ENCODE data around the gene TRAPPC12. TPM values are rescaled to one million over a fixed set of nuclear protein-coding genes. Genes with fewer than 3 reads are reported as not detected.

Gene TRAPPC12
- total RNA-seq, 1 experiment from 2014 or later = 77.0 TPM

DNA sequence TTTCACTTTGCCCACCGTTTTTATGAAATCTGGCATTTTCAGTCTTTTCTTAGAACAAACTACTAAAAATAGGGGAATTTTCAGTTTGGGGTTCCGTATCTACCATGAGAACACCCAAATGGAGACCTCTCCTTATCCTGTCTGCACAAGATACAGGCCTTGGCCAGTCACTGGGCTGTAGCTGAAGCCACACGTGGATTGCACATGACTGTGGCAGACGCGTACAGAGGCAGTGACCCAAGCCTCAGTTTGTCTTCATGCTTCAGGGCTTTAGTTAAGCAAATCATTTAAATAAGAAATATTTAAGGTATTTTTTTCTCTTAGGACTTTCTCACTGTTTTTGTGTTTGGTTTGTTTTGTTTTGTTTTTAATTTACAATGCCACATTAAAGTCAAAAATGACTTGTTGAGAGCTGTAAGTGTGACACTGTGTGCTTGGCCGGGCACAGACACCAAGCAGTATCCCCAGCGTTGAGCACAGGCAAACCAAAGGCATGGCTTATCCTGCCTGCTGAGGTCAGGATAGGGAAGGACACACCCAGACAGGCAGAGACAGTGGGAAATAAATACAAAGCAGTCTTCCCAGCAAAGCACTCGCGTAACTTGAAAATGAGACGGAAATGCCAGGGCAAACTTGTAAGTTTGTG, 53.3 kb downstream of the TRAPPC12 start:
- DNase-seq = no peak
- CTCF ChIA-PET = no interaction called here
- no peaks in the 10 kb centered on the region for H3K4me1 Mint-ChIP-seq (ENCODE audit: low read depth, unreplicated experiment)

DNA sequence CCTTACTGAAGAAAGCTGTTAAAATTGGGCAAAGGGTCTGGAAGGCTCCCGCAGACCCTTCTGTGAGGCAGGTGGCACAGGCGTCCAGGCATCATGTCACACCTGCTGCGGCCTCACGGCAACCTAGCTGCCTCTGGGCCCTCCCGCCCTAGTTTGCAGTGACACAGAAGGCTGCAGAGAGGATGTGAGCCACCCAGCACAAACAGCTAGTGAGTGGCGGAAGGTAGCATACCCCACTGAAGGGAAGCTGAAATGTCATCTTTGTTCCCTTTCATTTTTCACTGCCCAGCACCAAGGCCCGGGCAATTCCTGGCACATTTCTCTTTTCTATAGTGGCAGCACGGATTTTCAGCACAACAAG, 53.8 kb downstream of the TRAPPC12 start:
- Mint-ChIP-seq H3K9me3 (ENCODE audit: low read depth, unreplicated experiment) (no peaks in the 10 kb centered on the region), H3K27ac (ENCODE audit: unreplicated experiment) (no peak overlapping the region), H3K36me3 (ENCODE audit: insufficient read depth, unreplicated experiment) (no peaks in the 10 kb centered on the region), H3K4me3 (ENCODE audit: low read depth, unreplicated experiment) (no peak overlapping the region), H3K4me1 (ENCODE audit: low read depth, unreplicated experiment) (no peaks in the 10 kb centered on the region), H3K27me3 (ENCODE audit: unreplicated experiment) (no peaks in the 10 kb centered on the region)
- DNase-seq = no peak
- CTCF ChIA-PET = interaction anchor here (1.3 kb wide), 1 partner anchor 9 kb away, joined by 4 read pairs; no protein-coding TSS in a partner anchor
- intact Hi-C loops (cut with micrococcal nuclease; ENCODE audit: unreplicated experiment) = no loop called here
- BruUV-seq (replicated peaks) = no TSS peak
- TF ChIP-seq, protein P1, sequence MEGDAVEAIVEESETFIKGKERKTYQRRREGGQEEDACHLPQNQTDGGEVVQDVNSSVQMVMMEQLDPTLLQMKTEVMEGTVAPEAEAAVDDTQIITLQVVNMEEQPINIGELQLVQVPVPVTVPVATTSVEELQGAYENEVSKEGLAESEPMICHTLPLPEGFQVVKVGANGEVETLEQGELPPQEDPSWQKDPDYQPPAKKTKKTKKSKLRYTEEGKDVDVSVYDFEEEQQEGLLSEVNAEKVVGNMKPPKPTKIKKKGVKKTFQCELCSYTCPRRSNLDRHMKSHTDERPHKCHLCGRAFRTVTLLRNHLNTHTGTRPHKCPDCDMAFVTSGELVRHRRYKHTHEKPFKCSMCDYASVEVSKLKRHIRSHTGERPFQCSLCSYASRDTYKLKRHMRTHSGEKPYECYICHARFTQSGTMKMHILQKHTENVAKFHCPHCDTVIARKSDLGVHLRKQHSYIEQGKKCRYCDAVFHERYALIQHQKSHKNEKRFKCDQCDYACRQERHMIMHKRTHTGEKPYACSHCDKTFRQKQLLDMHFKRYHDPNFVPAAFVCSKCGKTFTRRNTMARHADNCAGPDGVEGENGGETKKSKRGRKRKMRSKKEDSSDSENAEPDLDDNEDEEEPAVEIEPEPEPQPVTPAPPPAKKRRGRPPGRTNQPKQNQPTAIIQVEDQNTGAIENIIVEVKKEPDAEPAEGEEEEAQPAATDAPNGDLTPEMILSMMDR (IDR thresholded peaks at IDR 0.05; ENCODE audit: unreplicated experiment) = no peak

More for the DNA sequence above, 53.3 kb downstream of the TRAPPC12 start:
- Mint-ChIP-seq H3K27ac (ENCODE audit: unreplicated experiment) (no peak overlapping the region), H3K4me3 (ENCODE audit: low read depth, unreplicated experiment) (no peak overlapping the region), H3K36me3 (ENCODE audit: insufficient read depth, unreplicated experiment) (no peaks in the 10 kb centered on the region), H3K9me3 (ENCODE audit: low read depth, unreplicated experiment) (no peaks in the 10 kb centered on the region), H3K27me3 (ENCODE audit: unreplicated experiment) (no peaks in the 10 kb centered on the region)
- TF ChIP-seq, protein P1 (IDR thresholded peaks at IDR 0.05; ENCODE audit: unreplicated experiment) = no peak
- intact Hi-C loops (cut with micrococcal nuclease; ENCODE audit: unreplicated experiment) = no loop called here
- no TSS peak for BruUV-seq (replicated peaks)

DNA sequence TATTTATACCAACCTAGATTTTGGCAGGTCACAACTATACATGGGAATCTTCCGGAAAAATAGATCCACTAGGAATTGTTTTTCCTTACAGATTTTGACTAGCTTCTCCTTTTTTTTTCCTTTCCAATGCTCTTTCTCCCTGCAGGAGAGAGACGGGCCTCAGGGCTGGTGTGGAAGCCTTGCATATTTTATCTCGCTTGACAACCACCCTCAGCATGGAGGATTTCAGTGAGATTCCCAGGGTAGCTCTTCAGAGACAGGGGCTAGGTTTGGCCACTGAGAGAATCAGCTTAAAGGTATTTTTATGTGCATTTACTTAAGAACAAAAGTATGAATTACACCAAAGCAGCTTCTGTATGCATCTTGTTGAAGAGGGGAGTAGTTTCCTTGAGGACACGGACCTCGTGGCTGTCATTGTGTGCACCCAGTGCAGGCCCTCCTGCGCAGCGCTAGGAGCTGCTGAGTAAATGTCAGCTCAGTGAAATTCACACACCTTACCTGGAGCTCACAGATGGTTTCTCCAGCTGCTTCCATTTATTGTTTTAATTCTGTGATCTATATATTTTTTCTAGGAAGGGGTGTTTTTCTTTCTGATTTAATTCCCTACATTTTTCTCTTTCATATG, 54.4 kb downstream of the TRAPPC12 start:
- TF ChIP-seq, protein P1 (IDR thresholded peaks at IDR 0.05; ENCODE audit: unreplicated experiment) = no peak
- no peaks in the 10 kb centered on the region for H3K27me3 Mint-ChIP-seq (ENCODE audit: unreplicated experiment)
- H3K4me3 Mint-ChIP-seq (ENCODE audit: low read depth, unreplicated experiment) = no peak overlapping the region
- no peak overlapping the region for H3K27ac Mint-ChIP-seq (ENCODE audit: unreplicated experiment)
- H3K4me1 Mint-ChIP-seq (ENCODE audit: low read depth, unreplicated experiment) = no peaks in the 10 kb centered on the region
- no TSS peak for BruUV-seq (replicated peaks)
- H3K9me3 Mint-ChIP-seq (ENCODE audit: low read depth, unreplicated experiment) = no peaks in the 10 kb centered on the region
- no peak for DNase-seq
- CTCF ChIA-PET = interaction anchor here (0.6 to 1.3 kb wide), 2 partner anchors 9 to 70 kb away, joined by 3 to 4 read pairs; no protein-coding TSS in a partner anchor
- H3K36me3 Mint-ChIP-seq (ENCODE audit: insufficient read depth, unreplicated experiment) = no peaks in the 10 kb centered on the region
- intact Hi-C loops (cut with micrococcal nuclease; ENCODE audit: unreplicated experiment) = no loop called here

DNA sequence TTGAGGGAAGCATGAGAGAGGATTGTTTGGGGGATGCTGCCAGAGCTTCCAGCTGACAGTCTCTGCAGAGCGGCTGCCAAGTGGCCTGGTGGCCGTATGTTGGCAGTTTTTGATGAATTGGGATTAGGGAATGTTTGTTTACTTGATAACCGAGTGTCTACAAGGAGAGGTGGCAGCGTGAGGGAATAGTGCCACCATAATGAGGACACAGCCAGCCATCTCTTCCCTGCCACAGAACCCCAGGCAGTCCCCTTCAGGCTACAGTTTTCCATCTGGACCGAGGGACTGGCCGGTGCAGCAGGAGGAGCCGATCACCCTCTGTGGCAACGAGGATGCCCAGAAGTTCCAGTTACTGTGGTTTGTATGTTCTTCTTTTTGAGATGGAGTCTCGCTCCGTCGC, 55.2 kb downstream of the TRAPPC12 start:
- no peak for DNase-seq
- CTCF ChIA-PET = interaction anchor here (0.6 to 1.3 kb wide), 2 partner anchors 8 to 71 kb away, joined by 3 to 4 read pairs; no protein-coding TSS in a partner anchor
- intact Hi-C loops (cut with micrococcal nuclease; ENCODE audit: unreplicated experiment) = no loop called here
- Mint-ChIP-seq H3K27ac (ENCODE audit: unreplicated experiment) (no peak overlapping the region), H3K4me1 (ENCODE audit: low read depth, unreplicated experiment) (peaks cover 4% of the 10 kb centered on the region), H3K9me3 (ENCODE audit: low read depth, unreplicated experiment) (no peaks in the 10 kb centered on the region), H3K27me3 (ENCODE audit: unreplicated experiment) (no peaks in the 10 kb centered on the region), H3K4me3 (ENCODE audit: low read depth, unreplicated experiment) (no peak overlapping the region), H3K36me3 (ENCODE audit: insufficient read depth, unreplicated experiment) (no peaks in the 10 kb centered on the region)
- BruUV-seq (replicated peaks) = no TSS peak
- TF ChIP-seq, protein P1 (IDR thresholded peaks at IDR 0.05; ENCODE audit: unreplicated experiment) = no peak
